Astrocyte of the cerebellum (primary cell): ENCODE results near the gene DAB2IP.

Experiments
- DNase-seq: peaks from one replicate; pipeline ENCODE4 v3.0.0-alpha.2; 2011; ENCODE audit warnings: low read depth
- H3K4me3 ChIP-seq: 2 replicates; pipeline ENCODE4 v1.5.1; 2011; ENCODE audit warnings: mild to moderate bottlenecking, low read depth, low read length, moderate library complexity
- in situ Hi-C: cut with HindIII; loops from 2 replicates; pipeline ENCODE4 v1.10.0; 2017; ENCODE audit warnings: low sequenced_read_pairs
- TF ChIP-seq, protein P1 (sequence below): IDR thresholded peaks from 2 replicates; pipeline ENCODE4 v1.5.1; 2012; ENCODE audit warnings: low read length, low read depth, moderate library complexity, mild to moderate bottlenecking; ENCODE audit errors: missing control alignments

DAB2IP gene

DNA sequence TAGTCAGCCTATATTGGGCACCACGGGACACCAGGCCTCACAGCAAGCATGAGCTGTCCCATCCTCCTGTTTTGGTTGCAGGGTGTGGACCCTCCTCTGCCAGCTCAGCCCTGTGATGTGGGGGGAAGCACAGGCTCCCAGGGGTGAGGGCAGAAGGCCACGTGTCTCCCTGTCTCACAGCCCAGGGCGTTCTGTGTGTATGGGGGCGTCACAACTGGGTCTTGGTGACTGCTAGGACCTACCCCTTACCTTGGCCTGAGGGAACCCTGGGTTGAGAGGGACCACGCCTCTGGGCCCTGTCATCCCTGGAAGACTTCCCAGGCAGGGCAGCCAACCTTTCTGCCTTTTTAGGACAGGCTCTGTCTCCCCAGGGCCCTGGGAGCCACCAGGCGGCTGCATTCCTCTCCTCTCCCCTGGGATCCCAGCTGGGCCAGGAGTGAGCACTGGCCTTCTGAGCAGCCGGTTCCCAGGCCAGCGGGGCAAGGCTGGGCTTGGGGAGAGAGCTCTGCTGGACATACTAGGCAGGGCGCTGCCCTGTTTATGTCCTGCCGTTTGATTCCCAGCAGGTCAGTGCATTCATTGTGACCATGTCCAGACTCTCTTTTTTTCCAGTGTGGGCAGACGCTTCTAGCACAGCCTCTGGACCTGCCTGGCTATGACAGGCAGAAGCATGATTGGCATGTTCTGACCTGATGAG is 97.4 kb downstream of the DAB2IP start:
- in situ Hi-C loops, result loop anchor here (5.0 kb wide), 1 partner anchor 38 kb away; no protein-coding TSS in a partner anchor

DNA sequence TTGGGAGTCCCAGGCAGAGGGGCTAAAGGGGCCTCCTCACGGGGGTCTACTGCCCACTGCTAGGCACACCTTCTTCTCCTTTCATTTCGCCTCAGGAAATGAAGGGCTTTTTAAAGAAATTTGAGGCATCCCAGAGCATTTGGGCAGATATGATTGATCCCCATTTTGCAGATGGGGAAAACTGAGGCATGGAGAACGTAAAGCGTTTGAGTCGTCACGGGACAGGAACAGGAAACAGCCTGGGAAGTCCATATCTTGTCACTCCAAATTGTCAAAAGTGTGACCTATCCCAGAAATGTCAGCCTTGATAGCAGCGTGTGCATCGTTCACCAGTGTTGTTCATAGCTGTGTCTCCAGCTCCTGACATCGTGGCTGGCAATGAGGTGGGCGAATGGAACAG is 98.2 kb downstream of the DAB2IP start:
- TF ChIP-seq, protein P1, sequence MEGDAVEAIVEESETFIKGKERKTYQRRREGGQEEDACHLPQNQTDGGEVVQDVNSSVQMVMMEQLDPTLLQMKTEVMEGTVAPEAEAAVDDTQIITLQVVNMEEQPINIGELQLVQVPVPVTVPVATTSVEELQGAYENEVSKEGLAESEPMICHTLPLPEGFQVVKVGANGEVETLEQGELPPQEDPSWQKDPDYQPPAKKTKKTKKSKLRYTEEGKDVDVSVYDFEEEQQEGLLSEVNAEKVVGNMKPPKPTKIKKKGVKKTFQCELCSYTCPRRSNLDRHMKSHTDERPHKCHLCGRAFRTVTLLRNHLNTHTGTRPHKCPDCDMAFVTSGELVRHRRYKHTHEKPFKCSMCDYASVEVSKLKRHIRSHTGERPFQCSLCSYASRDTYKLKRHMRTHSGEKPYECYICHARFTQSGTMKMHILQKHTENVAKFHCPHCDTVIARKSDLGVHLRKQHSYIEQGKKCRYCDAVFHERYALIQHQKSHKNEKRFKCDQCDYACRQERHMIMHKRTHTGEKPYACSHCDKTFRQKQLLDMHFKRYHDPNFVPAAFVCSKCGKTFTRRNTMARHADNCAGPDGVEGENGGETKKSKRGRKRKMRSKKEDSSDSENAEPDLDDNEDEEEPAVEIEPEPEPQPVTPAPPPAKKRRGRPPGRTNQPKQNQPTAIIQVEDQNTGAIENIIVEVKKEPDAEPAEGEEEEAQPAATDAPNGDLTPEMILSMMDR, result no peak
- no peak for DNase-seq
- in situ Hi-C loops, result loop anchor here (5.0 kb wide), 1 partner anchor 38 kb away; no protein-coding TSS in a partner anchor
- H3K4me3 ChIP-seq, result no peak overlapping the region

More for the DNA sequence above, 97.4 kb downstream of the DAB2IP start:
- TF ChIP-seq, protein P1, result no peak
- H3K4me3 ChIP-seq, result no peak overlapping the region
- no peak for DNase-seq

DNA sequence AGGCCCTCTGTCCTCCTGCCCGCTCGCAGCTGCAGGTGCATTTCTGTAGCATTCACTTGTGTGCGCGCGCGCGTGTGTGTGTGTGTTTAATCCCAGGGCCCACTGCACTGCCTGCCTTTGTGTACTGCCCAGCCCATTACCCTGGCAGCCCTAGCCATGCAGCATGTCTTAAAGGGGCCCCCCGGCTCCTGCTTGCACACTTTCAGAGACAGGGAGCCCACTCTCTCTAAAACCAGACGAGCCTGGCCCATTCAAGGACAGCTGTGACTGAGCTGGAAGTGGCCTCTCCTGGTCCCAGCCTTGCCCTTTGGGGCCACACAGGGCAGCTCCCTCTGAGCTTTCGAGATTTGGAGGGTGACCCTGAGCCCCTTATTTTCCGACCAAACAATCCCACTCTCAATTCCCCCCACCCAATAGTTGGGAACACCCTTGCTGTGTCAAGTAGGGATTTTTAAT is 98.9 kb downstream of the DAB2IP start:
- no peak for DNase-seq
- in situ Hi-C loops, result no loop called here
- TF ChIP-seq, protein P1, result no peak
- H3K4me3 ChIP-seq, result no peak overlapping the region

DNA sequence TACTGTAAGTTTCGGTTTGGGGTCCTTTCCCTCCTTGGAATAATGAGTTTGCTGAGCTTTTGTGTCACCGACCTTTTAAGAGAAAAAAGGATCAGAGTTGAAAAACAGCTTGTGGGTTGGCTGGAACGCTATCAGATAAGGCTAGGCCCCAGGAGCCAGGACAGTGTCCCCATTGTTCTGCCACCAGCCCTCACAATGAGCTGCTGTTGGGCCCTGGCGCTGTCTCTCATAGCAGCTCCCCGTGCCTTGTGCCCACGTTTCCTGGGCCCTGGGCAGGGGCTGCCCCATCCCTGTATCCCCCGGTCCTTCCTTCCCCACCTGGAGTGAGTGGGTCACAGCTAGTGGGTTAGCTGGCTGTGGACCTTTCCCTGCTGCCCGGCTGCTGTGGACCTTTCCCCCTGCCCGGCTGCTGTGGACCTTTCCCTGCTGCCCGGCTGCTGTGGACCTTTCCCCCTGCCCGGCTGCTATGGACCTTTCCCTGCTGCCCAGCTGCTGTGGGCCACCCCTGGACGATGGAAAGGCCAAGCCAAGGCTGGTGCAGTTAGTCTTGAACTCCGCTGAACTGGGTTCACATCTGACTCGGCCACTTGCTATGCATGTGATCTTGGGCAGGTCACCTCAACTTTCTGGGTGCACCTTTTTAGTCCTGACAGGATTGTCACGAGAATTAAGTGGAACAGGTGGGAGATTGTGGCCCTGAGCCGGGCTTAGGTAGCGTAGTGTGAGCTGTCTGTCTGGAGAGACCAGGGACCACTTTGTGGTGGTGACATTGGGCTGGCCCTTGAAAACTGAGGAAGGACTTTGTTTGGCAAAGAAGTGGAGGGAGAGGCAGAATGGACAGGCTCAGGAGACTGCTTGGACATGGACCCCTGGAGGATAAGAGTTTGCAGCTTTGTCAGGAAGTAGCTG is 99.5 kb downstream of the DAB2IP start:
- no peak overlapping the region for H3K4me3 ChIP-seq
- TF ChIP-seq, protein P1, result no peak
- DNase-seq, result no peak
- in situ Hi-C loops, result no loop called here

DNA sequence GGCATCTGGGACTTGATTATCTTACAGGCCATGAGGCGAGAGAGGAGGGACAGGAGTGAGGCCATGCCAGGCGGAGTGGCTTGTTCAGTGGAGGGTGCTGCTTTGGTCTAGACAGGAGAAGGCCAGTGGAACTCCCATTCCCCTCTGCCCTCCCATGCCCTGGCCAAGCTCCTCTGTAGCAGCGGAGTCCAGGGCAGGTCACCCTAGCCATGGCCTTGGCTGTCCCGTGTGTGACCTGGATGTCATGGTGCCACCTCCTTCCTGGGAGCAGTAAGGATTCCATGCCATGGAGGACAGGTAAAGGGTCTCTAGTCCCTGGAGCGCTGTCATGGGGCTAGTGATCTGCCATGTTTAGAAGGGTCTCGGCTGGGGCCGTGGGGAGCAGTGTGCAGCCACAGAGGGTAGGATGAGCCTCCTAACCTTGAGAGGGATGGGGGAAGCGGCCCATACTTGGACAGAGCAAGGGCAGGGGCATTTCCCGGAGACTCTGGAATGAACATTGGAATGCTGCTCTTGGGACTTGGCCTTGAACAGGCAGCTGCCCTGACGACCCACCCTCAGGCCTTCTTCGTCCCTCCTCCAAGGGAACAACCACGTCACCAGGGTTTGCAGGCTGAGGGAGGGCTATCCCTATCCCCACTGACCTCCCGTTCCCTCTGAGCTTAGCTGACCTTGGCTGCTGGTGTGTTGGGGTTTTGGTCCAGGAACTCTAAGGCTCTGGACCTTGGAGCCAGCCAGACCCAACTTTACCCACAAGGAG is 100.4 kb downstream of the DAB2IP start:
- DNase-seq, result no peak
- TF ChIP-seq, protein P1, result no peak

DNA sequence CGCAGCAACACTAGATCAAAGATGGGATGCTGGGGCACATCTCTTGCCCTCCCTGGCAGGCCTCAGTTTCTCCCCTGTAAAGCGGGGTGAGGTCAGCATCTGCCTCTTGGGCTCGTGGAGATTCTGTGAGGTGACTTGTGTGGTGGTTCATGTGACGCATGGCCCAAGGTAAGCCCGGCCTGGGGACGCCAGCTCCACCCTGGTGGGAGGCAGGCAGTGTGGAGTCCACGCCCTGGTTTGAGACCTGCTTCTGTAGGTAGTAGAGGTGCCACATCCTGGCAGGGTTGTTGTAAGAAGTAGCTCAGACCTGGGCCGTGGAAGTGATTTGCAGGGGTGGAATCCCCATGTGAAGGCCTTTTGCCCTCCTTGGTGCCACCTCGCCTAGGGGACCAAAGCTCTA is 101.5 kb downstream of the DAB2IP start:
- H3K4me3 ChIP-seq, result no peak overlapping the region
- no peak for DNase-seq
- TF ChIP-seq, protein P1, result no peak
- in situ Hi-C loops, result no loop called here

More for the DNA sequence above, 100.4 kb downstream of the DAB2IP start:
- in situ Hi-C loops, result no loop called here
- no peak overlapping the region for H3K4me3 ChIP-seq
